NCI-H146 treated with DMSO at 0.1 percent for 48 hours (cell line): ENCODE measurements around the gene PCGF1.
A peak's percentile ranks its signal among the peaks of the same experiment; 100 is the strongest.

Source experiments
- DNase-seq: peaks from one replicate; lab custom pipeline; 2025; ENCODE audit not compliant: unreplicated experiment; lab: John Stamatoyannopoulos, UW

Gene PCGF1

GRCh38 chr2:74515981-74516633, 8.6 kb upstream of the PCGF1 start:
- no peak for DNase-seq

GRCh38 chr2:74515271-74515980, 7.9 kb upstream of the PCGF1 start:
- DNase-seq = no peak

GRCh38 chr2:74514368-74515270, 7.1 kb upstream of the PCGF1 start, which contains the start of gene TLX2:
TLX2 (plus strand) TSS chr2:74514450; CDS start chr2:74514807, 357 bp downstream.
- DNase-seq = no peak

GRCh38 chr2:74513605-74514367, 6.3 kb upstream of the PCGF1 start:
- DNase-seq = peak; percentile 29

- peak; percentile 12 for DNase-seq
Measured at GRCh38 chr2:74512744-74513604, 5.5 kb upstream of the PCGF1 start.

GRCh38 chr2:74511104-74511989, 3.9 kb upstream of the PCGF1 start:
- no peak for DNase-seq

- no peak for DNase-seq
Measured at GRCh38 chr2:74510272-74510671, 2.8 kb upstream of the PCGF1 start.

- DNase-seq = peak; percentile 61
Measured at GRCh38 chr2:74507926-74508520, 528 bp upstream of the PCGF1 start.

- DNase-seq = no peak
Measured at GRCh38 chr2:74505448-74506246, 1.8 kb downstream of the PCGF1 start.

GRCh38 chr2:74504591-74504990, 2.9 kb downstream of the PCGF1 start:
- DNase-seq = no peak

GRCh38 chr2:74503506-74504475, 3.7 kb downstream of the PCGF1 start:
- DNase-seq = no peak

- no peak for DNase-seq
Measured at GRCh38 chr2:74502720-74503505, 4.6 kb downstream of the PCGF1 start.

- no peak for DNase-seq
Measured at GRCh38 chr2:74502147-74502719, 5.3 kb downstream of the PCGF1 start.

GRCh38 chr2:74501335-74502071, 6.0 kb downstream of the PCGF1 start:
- DNase-seq = no peak

- no peak for DNase-seq
Measured at GRCh38 chr2:74500578-74500946, 6.9 kb downstream of the PCGF1 start.
